ENCODE measurements around the gene SPATC1L. TPM values are rescaled to one million over a fixed set of nuclear protein-coding genes. Genes with fewer than 3 reads are reported as not detected.
A peak's percentile ranks its signal among the peaks of the same experiment; 100 is the strongest.

Gene SPATC1L
- total RNA-seq, 1 donor from 2014 or later: 8.6 TPM

- Histone ChIP-seq H3K9me3 (no peaks in the 10 kb centered on the region), H3K36me3 (peaks cover 76% of the 10 kb centered on the region), H3K27me3 (ENCODE audit: low read depth) (no peaks in the 10 kb centered on the region), H3K27ac (no peak overlapping the region), H3K4me1 (no peaks in the 10 kb centered on the region), H3K4me3 (no peak overlapping the region)
- DNase-seq: peak; percentile 18
- no peak for TF ChIP-seq CTCF (IDR thresholded peaks at IDR 0.05)
- intact Hi-C loops (cut with DNase I): no loop called here
- ATAC-seq: no peak
Measured at GRCh38 chr21:46199436-46200373, 15.4 kb upstream of the SPATC1L start.

- intact Hi-C loops (cut with DNase I): no loop called here
- Histone ChIP-seq H3K27me3 (ENCODE audit: low read depth) (no peaks in the 10 kb centered on the region), H3K4me1 (no peaks in the 10 kb centered on the region), H3K36me3 (peaks cover 77% of the 10 kb centered on the region), H3K4me3 (no peak overlapping the region), H3K27ac (no peak overlapping the region), H3K9me3 (no peaks in the 10 kb centered on the region)
- no peak for TF ChIP-seq CTCF (IDR thresholded peaks at IDR 0.05)
- peak; percentile 33 for DNase-seq
- ATAC-seq: peak in 1 of 2 donors; percentile 11
Measured at GRCh38 chr21:46196733-46197132, 12.5 kb upstream of the SPATC1L start.

GRCh38 chr21:46195595-46196195 lies 11.4 kb upstream of the SPATC1L start:
- ATAC-seq (peak in 1 of 2 donors; percentile 26), DNase-seq (peak; percentile 16)
- peaks cover 85% of the 10 kb centered on the region for H3K36me3 ChIP-seq
- H3K27me3 ChIP-seq (ENCODE audit: low read depth): no peaks in the 10 kb centered on the region
- intact Hi-C loops (cut with DNase I): no loop called here
- H3K4me1 ChIP-seq: no peaks in the 10 kb centered on the region
- no peak for TF ChIP-seq CTCF (IDR thresholded peaks at IDR 0.05)
- no peak overlapping the region for H3K27ac ChIP-seq
- no peaks in the 10 kb centered on the region for H3K9me3 ChIP-seq
- no peak overlapping the region for H3K4me3 ChIP-seq

- DNase-seq: peak; percentile 41
Measured at GRCh38 chr21:46194374-46195334, 10.4 kb upstream of the SPATC1L start.

More at GRCh38 chr21:46194374-46195334, 10.4 kb upstream of the SPATC1L start:
- H3K4me1 ChIP-seq: no peaks in the 10 kb centered on the region
- peaks cover 85% of the 10 kb centered on the region for H3K36me3 ChIP-seq
- TF ChIP-seq CTCF (IDR thresholded peaks at IDR 0.05): no peak
- no peaks in the 10 kb centered on the region for H3K9me3 ChIP-seq
- ATAC-seq: no peak
- intact Hi-C loops (cut with DNase I): no loop called here
- H3K4me3 ChIP-seq: no peak overlapping the region
- no peaks in the 10 kb centered on the region for H3K27me3 ChIP-seq (ENCODE audit: low read depth)
- H3K27ac ChIP-seq: no peak overlapping the region

Measured in lower lobe of right lung (tissue), 2 donors.